Activated effector memory CD4-positive, alpha-beta T cell treated with Interleukin-2 at 50 U/mL for 16 hours (primary cell): ENCODE results near the gene TRIAP1.

Experiments
- DNase-seq: peaks from one replicate; pipeline ENCODE4 v3.0.0-alpha.2; 2020

Gene TRIAP1

DNA sequence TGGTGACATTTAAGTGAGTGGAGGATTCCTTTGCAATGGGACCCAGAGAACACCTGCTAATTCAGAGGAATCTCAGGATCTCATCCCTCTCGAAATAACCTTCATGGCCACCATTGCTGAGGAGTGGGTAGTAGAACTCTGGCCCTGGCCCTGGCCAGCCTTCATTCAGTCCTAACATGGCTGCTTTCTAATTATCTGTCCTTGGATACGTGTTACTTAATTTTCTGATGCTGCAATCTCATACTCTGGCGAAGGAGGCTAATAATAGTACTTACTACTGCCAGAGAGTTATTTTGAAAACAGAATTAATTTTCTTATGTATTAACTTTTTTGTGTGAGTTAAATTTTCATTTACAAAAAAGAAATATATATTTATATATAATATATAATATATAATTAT lies 20.4 kb downstream of the TRIAP1 start:
- no peak for DNase-seq

GRCh38 chr12:120422892-120423456 lies 23.2 kb downstream of the TRIAP1 start:
- DNase-seq = no peak

DNA sequence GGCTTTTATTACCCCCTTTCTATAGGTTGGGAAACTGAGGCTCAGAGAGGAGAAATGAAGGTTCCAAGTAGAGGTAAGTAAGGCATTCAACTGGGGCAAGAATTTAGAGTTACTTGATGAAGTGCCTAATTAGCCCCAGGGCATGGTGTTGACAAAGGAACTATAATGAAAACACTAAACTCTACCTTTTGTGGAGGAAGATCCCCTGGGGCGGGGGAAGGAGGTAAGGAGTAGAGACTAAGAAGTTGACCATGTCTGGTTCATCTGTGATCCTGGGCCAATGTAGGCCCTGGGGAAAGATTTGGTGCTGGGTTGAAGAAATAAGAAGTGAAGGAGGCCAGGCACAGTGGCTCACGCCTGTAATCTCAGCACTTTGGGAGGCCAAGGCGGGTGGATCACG lies 24.5 kb downstream of the TRIAP1 start:
- no peak for DNase-seq

GRCh38 chr12:120417917-120418580 lies 28.1 kb downstream of the TRIAP1 start:
- no peak for DNase-seq

DNA sequence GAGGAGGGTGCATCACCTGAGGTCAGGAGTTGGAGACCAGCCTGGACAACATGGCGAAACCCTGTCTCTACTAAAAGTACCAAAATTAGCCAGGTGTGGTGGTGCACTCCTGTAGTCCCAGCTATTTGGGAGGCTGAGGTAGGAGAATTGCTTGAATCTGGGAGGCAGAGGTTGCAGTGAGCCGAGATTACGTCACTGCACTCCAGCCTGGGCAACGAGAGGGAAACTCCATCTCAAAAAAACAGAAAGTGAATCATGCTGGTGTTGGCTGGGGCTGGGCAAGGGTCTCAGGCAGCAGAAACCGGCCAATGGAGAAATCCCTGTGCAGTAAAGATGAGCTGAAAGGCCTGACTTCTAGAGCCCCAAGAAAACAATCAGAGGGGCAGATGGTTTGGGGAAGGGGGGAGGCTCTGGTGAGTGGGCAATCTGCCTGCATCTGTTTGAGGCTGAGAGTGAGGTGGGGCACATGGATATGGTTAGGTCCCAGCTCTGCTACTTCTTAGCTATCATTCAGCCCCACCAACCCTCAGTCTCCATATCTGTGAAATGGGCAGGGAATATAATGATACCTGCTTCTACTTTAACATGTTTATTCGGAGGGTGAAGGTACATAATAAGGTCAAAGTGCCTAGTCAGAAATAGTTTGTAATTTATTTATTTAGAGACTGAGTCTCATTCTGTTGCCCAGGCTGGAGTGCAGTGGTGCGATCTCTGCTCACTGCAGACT lies 29.5 kb downstream of the TRIAP1 start:
- no peak for DNase-seq

DNA sequence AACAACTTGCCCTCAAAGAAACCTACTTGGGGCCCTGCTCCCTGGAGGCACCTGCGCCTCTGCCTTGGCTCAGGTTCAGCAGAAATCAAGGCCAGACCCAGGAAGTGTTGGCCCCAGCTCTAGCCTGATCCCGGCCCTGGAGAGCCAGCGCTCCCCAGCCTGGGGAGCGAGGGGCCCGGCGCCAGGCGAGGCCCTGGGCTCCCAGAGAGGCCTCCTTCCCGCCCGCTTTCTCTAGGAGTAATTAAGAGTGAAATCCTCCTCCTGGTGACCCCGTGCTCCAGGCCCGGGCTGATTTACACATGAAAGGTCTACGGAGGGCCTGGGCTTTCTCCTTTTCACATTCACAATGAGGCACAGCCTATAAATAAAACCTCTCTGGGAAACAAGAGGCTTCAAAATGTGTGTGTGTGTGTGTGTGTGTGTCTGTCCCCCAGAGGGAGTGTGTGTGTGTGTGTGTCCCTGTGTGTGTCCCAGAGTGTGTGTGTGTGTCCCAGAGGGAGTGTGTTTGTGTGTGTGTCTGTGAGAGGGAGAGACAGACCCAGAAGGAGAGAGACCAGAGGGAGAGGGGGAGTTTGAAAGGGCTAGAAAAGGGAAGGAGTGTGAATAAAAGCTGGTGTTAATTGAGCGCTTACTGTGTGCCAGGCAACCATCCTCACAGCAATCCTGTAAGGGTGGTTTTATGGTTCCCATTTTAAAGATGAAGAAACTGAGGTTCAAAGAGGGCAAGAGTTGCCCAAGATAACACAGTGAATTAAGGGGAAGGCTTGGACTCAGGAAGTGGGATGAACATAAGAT lies 32.1 kb downstream of the TRIAP1 start:
- DNase-seq = no peak

DNA sequence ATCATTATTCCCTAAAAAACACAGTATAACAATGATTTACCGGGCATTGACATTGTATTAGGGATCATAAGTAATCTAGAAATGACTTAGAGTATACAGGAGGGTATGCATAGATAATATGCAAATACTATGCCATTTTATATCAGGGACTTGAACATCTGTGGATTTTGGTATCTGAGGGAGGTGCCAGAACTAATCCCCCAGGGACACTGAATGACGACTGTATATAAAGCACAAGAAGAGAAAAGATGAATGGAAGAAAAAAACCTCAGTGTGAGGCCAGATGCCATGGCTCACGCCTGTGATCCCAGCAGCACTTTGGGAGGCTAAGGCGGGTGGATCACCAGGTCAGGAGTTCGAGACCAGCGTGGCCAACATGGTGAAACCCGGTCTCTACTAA lies 33.8 kb downstream of the TRIAP1 start:
- no peak for DNase-seq

GRCh38 chr12:120408771-120409170 lies 37.4 kb downstream of the TRIAP1 start:
- no peak for DNase-seq

DNA sequence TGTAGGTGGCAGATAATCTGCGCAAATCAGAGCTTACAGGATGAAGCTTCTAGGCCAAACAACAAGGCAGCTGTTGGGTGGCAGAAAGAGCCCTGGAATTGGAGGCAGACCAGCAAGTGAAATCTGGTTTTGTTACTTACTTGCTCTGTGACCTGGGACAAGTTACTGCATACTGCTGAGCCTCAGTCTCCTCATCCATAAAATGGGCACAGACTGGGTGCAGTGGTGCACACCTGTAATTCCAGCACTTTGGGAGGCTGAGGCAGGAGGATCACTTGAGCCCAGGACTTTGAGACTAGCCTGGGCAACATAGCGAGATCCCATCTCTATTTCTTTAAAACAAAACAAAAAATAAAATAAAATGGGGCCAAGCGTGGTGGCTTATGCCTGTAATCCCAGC lies 39.6 kb downstream of the TRIAP1 start:
- no peak for DNase-seq

GRCh38 chr12:120406069-120406468 lies 40.1 kb downstream of the TRIAP1 start:
- no peak for DNase-seq

DNA sequence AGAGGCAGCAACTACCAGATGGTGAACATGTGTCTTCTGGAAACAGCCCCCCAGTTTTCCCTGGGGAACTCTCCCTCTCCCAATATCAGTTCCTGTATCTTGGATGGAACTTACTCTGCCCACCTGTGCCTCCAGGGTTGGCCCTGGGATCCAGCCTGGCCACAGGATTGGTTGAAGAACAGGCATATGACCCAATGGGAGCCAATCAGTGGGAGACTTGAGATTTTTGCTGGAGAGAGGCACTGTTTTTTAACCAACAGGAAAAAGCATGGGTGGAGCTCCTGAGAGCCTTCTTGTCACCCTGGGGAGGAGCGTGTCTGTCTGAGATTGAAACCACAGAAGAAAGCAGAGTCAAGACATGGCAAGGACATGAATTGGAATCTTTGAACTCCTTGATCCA lies 41.9 kb downstream of the TRIAP1 start:
- DNase-seq = no peak

DNA sequence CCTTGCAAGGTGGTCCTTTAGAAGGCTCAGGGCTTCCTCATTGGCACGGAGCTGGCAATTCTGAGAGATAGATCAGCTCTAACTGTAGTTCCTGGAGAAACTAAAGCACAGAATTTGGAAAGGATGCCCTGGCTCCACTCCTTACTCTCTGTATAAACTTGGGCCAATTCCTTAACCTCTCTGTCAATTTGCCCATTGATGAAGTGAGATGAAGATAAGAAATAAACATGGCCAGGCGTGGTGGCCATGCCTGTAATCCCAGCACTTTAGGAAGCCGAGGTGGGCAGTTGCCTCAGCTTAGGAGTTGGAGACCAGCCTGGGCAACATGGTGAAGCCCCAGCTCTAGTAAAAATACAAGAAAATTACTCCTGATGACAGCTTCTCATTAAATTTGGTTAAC lies 42.3 kb downstream of the TRIAP1 start:
- DNase-seq = no peak

DNA sequence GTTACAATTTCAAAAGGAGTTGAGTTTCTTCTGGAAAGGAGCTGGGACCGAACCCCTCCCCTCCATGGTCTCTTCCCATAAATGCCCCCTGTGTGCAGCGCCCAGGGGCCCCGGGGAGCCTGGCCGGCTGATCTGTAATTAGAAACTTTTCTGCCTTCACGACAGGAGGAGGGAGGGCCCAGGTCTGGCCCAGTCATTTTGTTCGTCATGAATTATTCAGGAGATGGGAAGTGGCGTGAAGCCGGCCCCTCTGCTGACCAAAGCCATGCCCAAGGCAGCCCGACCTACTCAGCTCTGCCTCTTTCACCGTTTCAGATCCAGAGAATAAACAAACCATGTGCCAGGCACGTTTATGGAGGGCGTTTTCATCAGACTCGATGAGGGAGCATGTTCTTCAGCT lies 44.0 kb downstream of the TRIAP1 start:
- no peak for DNase-seq

GRCh38 chr12:120399531-120399930 lies 46.7 kb downstream of the TRIAP1 start:
- no peak for DNase-seq

- no peak for DNase-seq
These were observed 48.2 kb downstream of the TRIAP1 start for GRCh38 chr12:120397824-120398540.

DNA sequence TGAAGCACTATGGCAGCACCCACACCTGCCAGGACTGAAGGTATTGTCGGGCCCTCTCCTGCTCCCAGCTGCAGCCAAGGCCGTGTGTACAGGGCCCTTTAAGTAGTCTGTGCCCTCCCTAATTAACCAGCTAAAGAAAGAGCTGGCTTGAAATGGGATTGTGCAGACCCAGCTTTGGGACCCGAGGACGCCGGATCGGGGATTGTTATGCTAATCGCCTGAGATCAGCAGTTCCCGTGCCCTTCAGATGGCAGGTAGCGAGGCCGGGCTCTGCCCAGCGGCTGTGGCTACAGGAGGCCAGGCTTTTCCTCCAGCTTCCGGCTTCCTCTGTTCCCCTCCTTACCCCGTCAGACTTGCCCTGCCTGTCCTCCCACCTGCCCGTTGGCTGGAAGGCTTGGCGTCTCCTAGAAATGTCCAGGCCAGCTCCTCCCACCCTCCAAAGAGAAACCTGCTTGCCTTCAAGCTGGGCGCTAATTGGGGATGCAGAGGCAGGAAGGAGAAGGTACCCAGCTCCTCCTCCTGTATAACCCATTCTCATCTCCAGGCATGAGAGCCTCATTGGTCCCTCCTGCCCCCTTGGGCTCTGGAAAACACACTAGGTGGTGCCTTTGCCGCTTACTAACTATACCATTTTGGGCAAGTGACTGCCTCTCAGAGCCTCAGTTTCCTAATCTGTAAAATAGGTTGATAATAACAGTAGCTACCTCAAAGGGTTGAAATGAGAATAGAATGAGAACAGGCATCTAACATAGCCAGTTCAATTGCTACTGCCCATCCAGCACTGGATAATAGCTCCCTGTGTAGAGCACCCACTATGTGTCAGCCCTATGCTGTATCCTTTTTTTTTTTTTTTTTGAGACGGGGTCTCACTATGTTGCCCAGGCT lies 51.5 kb downstream of the TRIAP1 start:
- no peak for DNase-seq
